Activated CD4-positive, alpha-beta T cell treated with anti-CD3 and anti-CD28 coated beads, Interleukin-10, Interleukin-2, amounts not matched to agents 100 ng/mL and 50 ng/mL, durations not matched to agents 16 hours and 8 hours (primary cell): ENCODE measurements around the gene USP54.
"Not testable (repeated sequence)": the region's sequence is repeated elsewhere in the genome, so short reads cannot be mapped to it uniquely, and the experiment has no call there.

Source experiments
- DNase-seq: peaks from one replicate; pipeline ENCODE4 v3.0.0-alpha.2; 2020

The USP54 gene

DNA sequence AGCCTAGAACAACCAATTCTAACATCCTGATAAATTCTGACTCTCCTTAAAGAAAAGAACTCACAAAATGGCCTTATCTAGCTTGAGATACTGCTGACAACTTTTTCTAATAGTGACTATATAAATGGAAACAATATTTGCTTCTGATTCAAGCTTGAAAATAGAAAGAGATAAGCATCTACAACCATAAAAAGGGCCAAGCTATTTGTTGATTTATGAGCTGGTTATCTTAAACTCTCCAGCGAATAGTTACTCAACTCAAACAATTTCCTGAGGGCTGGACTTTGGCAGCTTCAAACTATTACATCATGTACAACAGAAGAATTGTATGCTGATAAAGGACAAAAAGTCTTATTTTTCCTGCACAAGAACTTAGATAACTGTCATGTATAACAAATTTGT is 4.6 kb downstream of the USP54 start:
- no peak for DNase-seq

DNA sequence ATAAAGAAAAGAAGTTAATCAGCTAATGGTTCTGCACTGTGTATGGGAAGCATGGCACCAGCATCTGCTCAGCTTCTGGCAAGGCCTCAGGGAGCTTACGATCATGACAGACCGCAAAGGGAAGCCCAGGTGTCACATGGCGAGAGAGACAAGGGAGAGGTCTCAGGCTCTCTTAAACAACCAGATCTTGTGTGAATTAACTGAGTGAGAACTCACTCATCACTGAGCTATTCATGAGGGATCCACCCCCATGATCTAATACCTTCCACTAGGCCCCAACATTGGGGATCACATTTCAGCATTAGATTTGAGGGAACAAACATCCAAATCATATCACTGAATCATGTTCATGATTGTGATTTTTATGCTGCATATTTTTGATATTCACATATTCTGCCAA is 5.8 kb downstream of the USP54 start:
- DNase-seq: no peak

DNA sequence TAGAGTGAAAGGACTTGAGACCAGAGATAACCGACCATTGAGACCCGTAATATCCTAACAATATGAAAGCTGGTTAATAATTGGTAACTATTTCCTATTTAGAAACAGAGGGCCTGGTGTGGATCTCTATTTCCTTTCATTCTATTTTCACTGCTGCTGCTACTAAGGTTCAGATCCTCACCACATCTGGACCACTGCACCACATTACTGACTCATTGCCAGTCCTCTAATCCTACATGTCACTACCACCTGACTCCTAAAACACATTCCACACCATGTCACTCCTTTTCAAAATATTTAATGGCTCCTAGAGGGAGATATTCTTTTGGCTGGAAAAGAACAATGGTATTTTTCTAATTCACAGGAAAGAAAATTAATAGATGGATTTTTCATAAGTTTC is 6.4 kb downstream of the USP54 start:
- DNase-seq: no peak

- no peak for DNase-seq
Observed at GRCh38 chr10:73581918-73582317, 9.2 kb downstream of the USP54 start.

DNA sequence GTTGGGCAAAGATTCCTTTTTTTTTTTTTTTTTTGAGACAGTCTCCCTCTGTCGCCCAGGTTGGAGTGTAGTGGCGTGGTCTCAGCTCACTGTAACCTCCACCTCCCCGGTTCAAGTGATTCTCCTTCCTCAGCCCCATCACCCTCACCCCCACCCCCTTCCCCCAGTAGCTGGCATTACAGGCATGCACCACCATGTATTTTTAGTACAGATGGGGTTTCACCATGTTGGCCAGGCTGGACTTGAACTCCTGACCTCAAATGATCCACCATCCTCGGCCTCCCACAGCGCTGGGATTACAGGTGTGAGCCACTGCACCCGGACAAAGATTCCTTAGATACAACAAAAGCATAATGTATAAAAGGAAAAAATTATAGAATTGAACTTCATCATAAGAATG is 12.2 kb downstream of the USP54 start:
- not testable (repeated sequence) for DNase-seq

DNA sequence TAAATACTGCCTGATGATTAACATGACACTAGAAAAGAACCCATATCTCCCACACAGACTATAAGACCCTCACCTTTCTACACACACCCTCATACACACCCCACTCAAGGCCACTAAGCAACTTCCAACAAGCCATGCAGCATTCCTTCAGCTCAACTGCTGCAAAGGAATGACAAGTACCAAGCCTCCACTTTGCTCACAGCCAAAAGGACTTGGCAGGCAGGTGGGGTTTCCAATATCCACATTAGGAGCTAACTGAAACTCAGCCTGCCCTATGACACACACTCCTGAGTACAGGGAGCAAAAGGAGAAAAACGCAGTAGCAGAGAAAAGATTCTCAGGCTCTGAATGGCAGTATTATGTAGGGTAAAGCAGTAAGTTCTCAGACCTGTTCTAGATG is 13.4 kb downstream of the USP54 start:
- no peak for DNase-seq

GRCh38 chr10:73576890-73577591 is 14.1 kb downstream of the USP54 start:
- DNase-seq: no peak

DNA sequence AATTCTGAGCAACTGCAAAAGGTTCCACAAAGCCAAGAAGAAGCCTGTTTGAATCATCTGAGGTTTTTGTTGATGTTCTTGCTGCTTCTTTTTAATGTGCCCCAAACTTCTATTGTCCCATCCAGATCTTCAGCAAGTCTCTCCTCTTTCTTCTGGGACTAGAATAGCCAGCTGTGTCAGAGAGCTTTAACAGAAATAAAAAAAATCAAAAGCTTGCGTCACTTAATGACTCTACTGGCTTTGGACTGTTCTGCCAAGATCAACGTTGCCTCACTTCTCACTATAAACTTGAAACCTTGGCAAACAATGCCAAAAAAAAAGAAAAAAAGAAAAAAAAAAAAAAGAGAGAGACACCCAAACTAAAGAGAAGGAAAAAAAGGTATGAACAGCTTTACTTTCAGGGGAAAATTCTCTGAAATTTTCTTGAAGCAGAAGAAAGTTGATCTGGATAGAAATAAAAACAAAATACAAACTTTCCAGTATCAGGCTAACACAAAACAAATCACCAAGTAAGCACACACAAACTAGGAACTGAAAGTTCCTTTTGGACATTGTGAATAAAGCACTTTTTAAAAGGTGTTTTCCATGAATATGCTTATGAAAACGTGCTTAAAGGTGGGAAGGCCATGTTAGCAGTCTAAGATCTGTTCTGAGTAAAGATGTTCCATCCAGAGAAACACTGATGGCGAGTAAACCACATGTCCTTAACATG is 14.8 kb downstream of the USP54 start:
- DNase-seq: no peak

DNA sequence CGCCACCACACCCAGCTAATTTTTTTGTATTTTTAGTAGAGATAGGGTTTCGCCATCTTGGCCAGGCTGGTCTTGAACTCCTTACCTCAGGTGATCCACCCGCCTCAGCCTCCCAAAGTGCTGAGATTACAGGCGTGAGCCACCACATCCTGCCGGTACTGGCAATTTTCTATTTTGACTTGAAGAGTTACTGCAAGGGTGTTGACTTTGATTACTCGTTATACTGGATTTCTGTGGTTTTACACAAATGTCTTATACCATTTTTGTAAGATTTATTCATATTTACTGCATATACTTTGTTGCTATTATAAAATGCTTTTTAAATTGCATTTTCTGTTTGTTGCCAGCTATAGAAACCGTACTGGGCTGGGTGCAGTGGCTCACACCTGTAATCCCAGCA is 24.1 kb downstream of the USP54 start:
- peak; percentile 11 for DNase-seq

- DNase-seq: no peak
Observed at GRCh38 chr10:73561192-73561591, 29.9 kb downstream of the USP54 start.

GRCh38 chr10:73559590-73559989 is 31.6 kb downstream of the USP54 start:
- no peak for DNase-seq

DNA sequence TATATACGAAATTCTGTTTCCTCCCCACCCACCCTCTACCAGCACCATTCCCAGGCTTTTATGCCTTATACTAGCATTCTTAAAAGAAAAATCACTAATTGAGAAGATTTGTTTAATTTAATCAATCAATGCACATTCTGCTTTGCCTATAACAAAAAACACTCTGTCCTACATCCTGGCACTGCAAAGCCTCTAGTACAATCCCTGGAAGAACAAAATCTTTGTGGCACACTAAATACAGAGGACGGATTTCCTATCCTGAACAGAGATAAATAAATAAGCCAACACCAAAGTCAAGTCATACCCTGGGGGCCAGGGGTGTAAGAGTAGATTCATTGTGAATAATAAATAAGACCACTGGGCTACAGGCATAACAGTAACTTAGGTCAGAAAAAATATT is 34.3 kb downstream of the USP54 start:
- DNase-seq: no peak

- no peak for DNase-seq
Observed at GRCh38 chr10:73554721-73555120, 36.4 kb downstream of the USP54 start.

GRCh38 chr10:73553761-73554160 is 37.4 kb downstream of the USP54 start:
- no peak for DNase-seq

- no peak for DNase-seq
Observed at GRCh38 chr10:73552819-73553715, 38.1 kb downstream of the USP54 start.

DNA sequence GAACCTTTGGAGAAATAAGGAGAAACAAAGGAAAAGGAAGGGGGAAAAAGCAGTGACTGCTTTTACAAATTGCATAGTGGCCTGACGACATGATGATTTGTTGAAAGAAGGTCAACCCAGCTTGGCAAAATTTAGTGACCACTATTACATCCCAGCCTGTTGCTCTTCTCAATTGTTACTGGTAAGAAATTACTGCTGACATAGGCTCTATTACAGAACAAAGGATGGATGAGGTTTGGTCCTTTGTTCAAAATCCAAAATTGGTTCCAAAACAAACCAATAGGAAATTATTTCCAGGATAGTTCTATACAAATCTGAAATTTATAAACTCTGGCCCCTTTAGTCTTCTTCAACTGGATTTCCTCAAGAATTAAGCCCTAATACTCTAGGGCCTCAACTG is 39.6 kb downstream of the USP54 start:
- no peak for DNase-seq

DNA sequence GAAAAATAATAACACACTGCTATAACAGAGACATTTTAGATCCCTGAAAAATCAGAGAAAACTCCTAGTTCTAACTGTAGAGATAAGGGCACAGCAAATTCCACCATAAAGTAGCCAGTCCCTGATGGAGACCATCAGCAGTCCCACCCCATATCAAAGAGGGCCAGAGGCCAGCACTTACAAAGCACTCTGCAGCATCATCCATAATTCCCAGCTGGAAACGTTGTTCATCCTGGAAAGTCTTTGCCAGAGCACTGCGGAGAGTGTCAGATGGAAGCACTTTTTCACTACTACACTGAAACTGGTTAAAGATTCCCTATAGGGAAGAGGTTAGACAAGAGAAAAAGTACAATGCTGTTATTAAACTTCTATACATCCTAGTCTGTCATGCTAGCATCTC is 45.8 kb downstream of the USP54 start:
- DNase-seq: no peak

DNA sequence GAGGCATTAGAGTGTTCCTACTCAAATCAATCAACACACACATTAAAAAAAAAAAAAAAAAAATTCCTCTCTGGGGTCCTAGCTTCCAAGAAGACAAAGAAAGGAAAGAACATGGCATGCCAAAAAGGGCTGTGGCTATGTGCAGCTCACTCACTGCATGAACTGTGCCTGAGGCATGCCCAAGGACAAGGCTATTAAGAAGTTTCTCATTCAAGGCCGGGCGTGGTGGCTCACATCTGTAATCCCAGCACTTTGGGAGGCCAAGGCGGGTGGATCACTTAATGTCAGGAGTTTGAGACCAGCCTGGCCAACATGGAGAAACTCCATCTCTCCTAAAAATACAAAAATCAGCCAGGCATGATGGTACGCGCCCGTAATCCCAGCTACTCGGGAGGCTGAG is 53.4 kb downstream of the USP54 start:
- DNase-seq: no peak

DNA sequence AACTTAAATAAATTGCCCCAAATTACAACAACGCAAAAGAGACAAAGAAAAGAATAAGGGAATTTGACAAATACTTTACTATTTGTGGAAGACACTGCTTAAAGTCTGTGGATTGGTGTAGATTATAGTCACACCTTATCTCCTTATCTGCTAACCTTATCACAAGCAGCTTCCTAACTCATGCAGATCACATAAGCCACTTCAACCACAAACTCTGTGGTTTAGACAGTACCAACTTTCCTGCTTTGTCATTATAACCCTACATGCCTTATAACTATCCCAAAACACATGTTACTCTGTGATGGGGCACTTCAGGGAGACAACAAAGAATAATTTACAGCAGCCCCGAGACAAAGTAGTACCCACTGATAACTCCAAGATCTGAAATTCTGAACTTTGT is 53.9 kb downstream of the USP54 start:
- peak; percentile 43 for DNase-seq

GRCh38 chr10:73534857-73535256 is 56.3 kb downstream of the USP54 start:
- no peak for DNase-seq

GRCh38 chr10:73529089-73529832 is 61.9 kb downstream of the USP54 start:
- peak; percentile 84 for DNase-seq

- no peak for DNase-seq
Observed at GRCh38 chr10:73522263-73522662, 68.9 kb downstream of the USP54 start.

DNA sequence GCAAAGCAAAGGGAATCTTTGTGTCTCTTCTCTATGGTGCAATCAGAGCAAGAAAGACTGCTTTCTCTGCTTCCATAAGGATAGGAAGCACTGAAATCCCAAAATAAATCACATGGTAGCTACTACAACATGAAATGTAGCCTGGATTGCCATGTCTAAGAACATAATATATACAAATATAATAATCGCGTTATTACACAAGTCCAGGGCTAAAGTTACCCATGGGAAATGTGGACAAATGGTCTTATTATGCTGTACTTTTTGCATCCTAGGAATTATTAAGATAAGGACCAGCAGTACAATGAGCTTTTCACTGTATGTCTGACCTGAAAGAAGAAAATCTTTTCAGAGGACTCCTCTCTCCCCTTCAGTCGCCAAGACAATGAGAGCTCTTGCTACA is 71.8 kb downstream of the USP54 start:
- DNase-seq: no peak
